Loucy (cell line): ENCODE results near the gene ARGLU1.
"Not testable (repeated sequence)": the region's sequence is repeated elsewhere in the genome, so short reads cannot be mapped to it uniquely, and the experiment has no call there.

ENCODE experiments used
- H2AFZ ChIP-seq: fragments of 200-600 bp; sonication (generic); 2 replicates; pipeline ENCODE4 v1.6.0; 2016; ENCODE audit warnings: antibody characterized with exemption, mild to moderate bottlenecking, low read length, moderate library complexity
- H3F3A ChIP-seq: fragments of 200-600 bp; 2 replicates; pipeline ENCODE4 v1.6.0; 2016; ENCODE audit warnings: antibody characterized with exemption, low read depth, mild to moderate bottlenecking
- H3K27me3 ChIP-seq: fragments of 200-600 bp; sonication (generic); 2 replicates; pipeline ENCODE4 v1.6.1; 2014; ENCODE audit warnings: low read length, mild to moderate bottlenecking; ENCODE audit not compliant: insufficient read depth, poor library complexity, severe bottlenecking
- H3K36me3 ChIP-seq: fragments of 200-600 bp; sonication (generic); 2 replicates; pipeline ENCODE4 v1.6.1; 2016; ENCODE audit warnings: low read length; ENCODE audit not compliant: insufficient read depth
- H3K4me1 ChIP-seq: fragments of 200-600 bp; sonication (generic); 2 replicates; pipeline ENCODE4 v1.5.1; 2014; ENCODE audit warnings: low read length, mild to moderate bottlenecking; ENCODE audit not compliant: insufficient read depth, poor library complexity, severe bottlenecking
- H3K4me2 ChIP-seq: fragments of 200-600 bp; sonication (generic); 2 replicates; pipeline ENCODE4 v1.6.0; 2014; ENCODE audit warnings: antibody characterized with exemption, low read length, low read depth, mild to moderate bottlenecking; ENCODE audit not compliant: poor library complexity, severe bottlenecking
- H3K4me3 ChIP-seq: fragments of 200-600 bp; sonication (generic); 2 replicates; pipeline ENCODE4 v1.5.1; 2014; ENCODE audit warnings: low read length, mild to moderate bottlenecking, mixed read lengths; ENCODE audit not compliant: poor library complexity, severe bottlenecking
- H3K79me2 ChIP-seq: fragments of 200-600 bp; sonication (generic); 2 replicates; pipeline ENCODE4 v1.6.1; 2014; ENCODE audit warnings: low read length; ENCODE audit not compliant: insufficient read depth
- H3K9ac ChIP-seq: fragments of 200-600 bp; sonication (generic); 2 replicates; pipeline ENCODE4 v1.6.0; 2014; ENCODE audit warnings: mild to moderate bottlenecking, low read depth, low read length, moderate library complexity; ENCODE audit not compliant: poor library complexity, severe bottlenecking
- H3K9me2 ChIP-seq: fragments of 200-600 bp; sonication (generic); replicated peaks from 2 replicates; pipeline ENCODE4 v1.6.1; 2016; ENCODE audit warnings: low read depth, low read length, mixed read lengths
- H3K9me3 ChIP-seq: fragments of 200-600 bp; sonication (generic); 2 replicates; pipeline ENCODE4 v1.6.1; 2014; ENCODE audit warnings: mild to moderate bottlenecking, antibody characterized with exemption, low read length, low read depth; ENCODE audit not compliant: insufficient read depth
- H4K20me1 ChIP-seq: fragments of 200-600 bp; sonication (generic); 2 replicates; pipeline ENCODE4 v1.6.0; 2014; ENCODE audit warnings: antibody characterized with exemption, low read length, mild to moderate bottlenecking; ENCODE audit not compliant: insufficient read depth, poor library complexity, severe bottlenecking
- EZH2phosphoT487 ChIP-seq: fragments of 200-600 bp; IDR thresholded peaks from 2 replicates; pipeline ENCODE4 v1.6.1; 2018; ENCODE audit warnings: antibody characterized with exemption, mild to moderate bottlenecking, moderate library complexity, borderline replicate concordance
- TF ChIP-seq, protein P1 (sequence below): fragments of 200-600 bp; sonication (generic); conservative IDR thresholded peaks from 2 replicates; pipeline ENCODE4 v1.5.1; 2014; ENCODE audit warnings: mild to moderate bottlenecking, antibody characterized with exemption, low read length

Gene ARGLU1

DNA sequence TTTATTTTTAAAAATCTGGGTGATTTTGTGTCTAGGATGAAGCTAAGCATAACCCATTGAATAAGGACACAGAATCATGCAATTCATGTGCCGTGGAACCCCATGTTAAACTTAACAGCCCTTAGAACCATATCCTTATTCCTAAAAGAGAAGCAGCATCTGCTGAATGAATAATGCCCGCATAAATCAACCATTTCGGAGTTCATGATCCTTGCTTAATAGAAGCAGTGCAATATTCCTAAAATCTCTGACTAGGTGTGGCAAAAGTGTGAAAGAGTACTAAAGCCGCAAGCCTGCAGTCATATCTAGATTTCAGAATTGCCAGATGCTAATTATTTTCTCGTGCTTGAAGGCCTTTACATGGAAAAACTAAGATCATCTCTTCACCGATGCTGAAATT, 33.6 kb upstream of the ARGLU1 start:
- Histone ChIP-seq H4K20me1 (no peaks in the 10 kb centered on the region), H3F3A (0 out of 2 replicates have a peak, but pooled peaks cover 4% of the 10 kb centered on the region), H2AFZ (no peak overlapping the region), H3K36me3 (no peaks in the 10 kb centered on the region), H3K27me3 (no peaks in the 10 kb centered on the region), H3K4me3 (no peak overlapping the region), H3K79me2 (no peaks in the 10 kb centered on the region), H3K9me3 (no peaks in the 10 kb centered on the region), H3K4me2 (no peak overlapping the region), H3K4me1 (peaks cover 15% of the 10 kb centered on the region), H3K9ac (no peak overlapping the region), H3K9me2 (no peaks in the 10 kb centered on the region)
- TF ChIP-seq, protein P1, sequence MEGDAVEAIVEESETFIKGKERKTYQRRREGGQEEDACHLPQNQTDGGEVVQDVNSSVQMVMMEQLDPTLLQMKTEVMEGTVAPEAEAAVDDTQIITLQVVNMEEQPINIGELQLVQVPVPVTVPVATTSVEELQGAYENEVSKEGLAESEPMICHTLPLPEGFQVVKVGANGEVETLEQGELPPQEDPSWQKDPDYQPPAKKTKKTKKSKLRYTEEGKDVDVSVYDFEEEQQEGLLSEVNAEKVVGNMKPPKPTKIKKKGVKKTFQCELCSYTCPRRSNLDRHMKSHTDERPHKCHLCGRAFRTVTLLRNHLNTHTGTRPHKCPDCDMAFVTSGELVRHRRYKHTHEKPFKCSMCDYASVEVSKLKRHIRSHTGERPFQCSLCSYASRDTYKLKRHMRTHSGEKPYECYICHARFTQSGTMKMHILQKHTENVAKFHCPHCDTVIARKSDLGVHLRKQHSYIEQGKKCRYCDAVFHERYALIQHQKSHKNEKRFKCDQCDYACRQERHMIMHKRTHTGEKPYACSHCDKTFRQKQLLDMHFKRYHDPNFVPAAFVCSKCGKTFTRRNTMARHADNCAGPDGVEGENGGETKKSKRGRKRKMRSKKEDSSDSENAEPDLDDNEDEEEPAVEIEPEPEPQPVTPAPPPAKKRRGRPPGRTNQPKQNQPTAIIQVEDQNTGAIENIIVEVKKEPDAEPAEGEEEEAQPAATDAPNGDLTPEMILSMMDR: no peak
- no peak for TF ChIP-seq EZH2phosphoT487

DNA sequence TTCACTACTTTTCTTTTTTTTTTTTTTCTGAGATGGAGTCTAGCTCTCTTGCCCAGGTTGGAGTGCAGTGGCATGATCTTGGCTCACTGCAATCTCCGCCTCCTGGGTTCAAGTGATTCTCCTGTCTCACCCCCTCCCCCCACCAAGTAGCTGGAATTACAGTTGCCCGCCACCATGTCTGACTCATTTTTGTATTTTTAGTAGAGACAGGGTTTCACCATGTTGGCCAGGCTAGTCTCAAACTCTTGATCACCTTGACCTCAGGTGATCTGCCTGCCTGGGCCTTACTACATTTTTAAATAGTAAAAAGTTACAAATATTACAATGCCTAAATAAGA, 32.8 kb upstream of the ARGLU1 start:
- H4K20me1 ChIP-seq, H3F3A ChIP-seq, H3K9ac ChIP-seq, H2AFZ ChIP-seq, H3K27me3 ChIP-seq, H3K4me3 ChIP-seq, H3K9me2 ChIP-seq, H3K79me2 ChIP-seq, H3K36me3 ChIP-seq, H3K9me3 ChIP-seq: not testable (repeated sequence)
- H3K4me1 ChIP-seq: peaks cover 15% of the 10 kb centered on the region
- H3K4me2 ChIP-seq: peak overlapping the region; percentile 73

DNA sequence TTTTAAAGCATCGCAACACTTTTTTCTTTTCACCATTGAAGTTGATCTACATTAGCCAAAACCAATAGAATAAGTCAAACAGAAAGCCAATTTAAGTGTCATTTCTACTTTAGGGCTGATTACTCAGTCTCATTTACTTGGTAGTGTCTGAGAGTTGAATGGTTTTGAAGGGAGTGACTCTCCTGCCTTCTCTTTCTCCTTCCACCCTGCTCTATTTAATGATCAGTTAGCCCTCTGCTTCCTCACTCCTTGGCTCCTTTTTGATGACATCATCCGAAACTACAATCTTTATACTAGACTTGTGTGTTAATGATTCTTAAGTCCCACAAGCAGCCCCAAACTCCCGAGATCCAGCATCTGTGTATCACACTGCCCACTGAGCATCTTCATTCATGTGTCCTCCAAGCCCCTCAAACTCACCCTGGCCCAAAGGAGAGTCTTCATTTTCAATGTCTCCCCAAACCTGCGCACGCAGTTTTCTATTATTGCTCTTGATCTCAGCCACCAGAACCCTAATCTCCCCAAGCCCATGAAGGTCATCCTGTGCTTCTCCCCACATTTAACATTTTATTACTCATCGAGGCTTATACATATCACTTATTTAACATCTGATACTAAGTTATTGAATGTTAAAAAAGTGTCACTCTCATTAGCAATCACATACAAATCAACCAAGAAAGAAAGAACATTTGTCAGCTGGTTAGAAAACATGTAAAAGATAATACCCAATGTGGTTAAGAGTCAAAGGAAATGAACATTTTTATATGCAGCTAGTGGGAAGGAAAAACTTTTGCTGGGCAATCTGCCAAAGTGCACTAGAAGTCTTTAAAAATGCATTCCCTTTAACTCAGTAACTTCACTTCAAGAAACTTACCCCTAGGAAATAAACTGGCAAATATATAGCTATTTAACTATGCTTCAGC, 32.2 kb upstream of the ARGLU1 start:
- Histone ChIP-seq H3K4me2 (peak overlapping the region; percentile 73), H3K36me3 (no peaks in the 10 kb centered on the region), H3K27me3 (no peaks in the 10 kb centered on the region), H3K9me3 (no peaks in the 10 kb centered on the region), H2AFZ (no peak overlapping the region), H3F3A (0 out of 2 replicates have a peak, but pooled peaks cover 4% of the 10 kb centered on the region), H3K79me2 (no peaks in the 10 kb centered on the region), H4K20me1 (no peaks in the 10 kb centered on the region), H3K9ac (no peak overlapping the region), H3K4me1 (peaks cover 15% of the 10 kb centered on the region), H3K4me3 (peak overlapping the region; percentile 56), H3K9me2 (no peaks in the 10 kb centered on the region)
- TF ChIP-seq, protein P1: no peak
- no peak for TF ChIP-seq EZH2phosphoT487
